ENCODE measurements around the gene PPP2R3B.
"Not testable (repeated sequence)": the region's sequence is repeated elsewhere in the genome, so short reads cannot be mapped to it uniquely, and the experiment has no call there.

Gene PPP2R3B

DNA sequence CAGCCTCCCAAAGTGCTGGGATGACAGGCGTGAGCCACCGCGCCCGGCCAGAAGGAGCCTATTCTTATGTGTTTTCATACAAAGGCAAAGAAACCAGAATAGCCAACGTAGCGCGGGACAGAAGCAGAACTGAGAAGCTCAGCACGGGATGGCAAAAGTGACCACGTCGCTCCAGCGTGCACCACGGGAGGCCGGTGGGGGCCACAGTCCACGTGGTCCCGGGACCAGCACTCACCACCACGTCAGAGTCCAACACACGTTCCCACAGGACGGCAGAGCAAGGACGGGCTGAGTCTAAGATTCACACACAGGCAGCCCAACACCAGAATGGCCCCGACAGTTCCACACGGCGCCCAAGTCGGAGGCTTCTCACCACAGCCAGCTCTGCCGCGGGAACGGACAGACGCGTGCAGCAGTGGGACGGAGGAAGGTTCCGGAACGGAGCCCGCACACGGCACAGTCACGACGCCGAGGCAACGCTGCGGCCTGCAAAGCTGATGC is 49.3 kb downstream of the PPP2R3B start:
- DNase-seq (ENCODE audit: low read depth): no peak

- no peak for DNase-seq (ENCODE audit: low read depth)
Measured at GRCh38 chrX:336227-336626, 50.5 kb downstream of the PPP2R3B start.

GRCh38 chrX:335758-336155 is 51.0 kb downstream of the PPP2R3B start:
- no peak for DNase-seq (ENCODE audit: low read depth)

GRCh38 chrX:334971-335757 is 51.5 kb downstream of the PPP2R3B start:
- no peak for DNase-seq (ENCODE audit: low read depth)

- DNase-seq (ENCODE audit: low read depth): no peak
Measured at GRCh38 chrX:334331-334891, 52.3 kb downstream of the PPP2R3B start.

DNA sequence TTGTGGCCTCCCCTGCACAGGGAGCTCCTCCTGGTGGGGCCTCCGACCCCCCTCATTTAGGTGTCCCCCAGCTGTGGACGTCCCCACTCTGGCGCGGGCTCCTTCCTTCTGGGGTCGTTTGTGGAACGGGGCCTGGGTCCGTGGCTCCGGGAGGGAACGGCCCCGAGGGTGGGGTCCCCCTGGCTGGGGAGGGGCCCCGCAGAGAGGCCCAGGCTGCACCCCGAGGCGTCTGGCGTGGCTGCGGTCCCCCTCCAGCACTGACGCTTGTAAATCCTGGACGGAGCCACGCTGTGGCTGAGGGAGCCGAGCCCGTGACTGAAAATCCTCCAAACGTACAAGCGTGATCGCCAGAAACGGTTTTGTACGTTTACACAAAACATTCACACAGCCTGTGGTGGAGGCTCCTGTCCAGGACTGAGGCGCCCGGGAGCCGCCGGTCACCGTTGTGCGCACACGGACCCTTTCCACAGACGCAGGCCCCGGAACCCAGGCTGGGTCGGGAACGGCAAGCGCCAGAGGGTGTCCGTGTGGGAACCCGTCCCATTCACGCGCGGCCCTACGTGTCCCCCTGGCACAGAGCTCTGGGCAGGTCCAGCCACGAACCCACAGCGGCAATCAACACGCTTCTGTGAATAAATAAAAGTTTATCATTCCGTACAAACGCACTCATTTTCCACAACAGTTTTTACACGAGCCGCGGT is 52.9 kb downstream of the PPP2R3B start:
- no peak for DNase-seq (ENCODE audit: low read depth)

GRCh38 chrX:332916-333610 is 53.6 kb downstream of the PPP2R3B start:
- DNase-seq (ENCODE audit: low read depth): no peak

DNA sequence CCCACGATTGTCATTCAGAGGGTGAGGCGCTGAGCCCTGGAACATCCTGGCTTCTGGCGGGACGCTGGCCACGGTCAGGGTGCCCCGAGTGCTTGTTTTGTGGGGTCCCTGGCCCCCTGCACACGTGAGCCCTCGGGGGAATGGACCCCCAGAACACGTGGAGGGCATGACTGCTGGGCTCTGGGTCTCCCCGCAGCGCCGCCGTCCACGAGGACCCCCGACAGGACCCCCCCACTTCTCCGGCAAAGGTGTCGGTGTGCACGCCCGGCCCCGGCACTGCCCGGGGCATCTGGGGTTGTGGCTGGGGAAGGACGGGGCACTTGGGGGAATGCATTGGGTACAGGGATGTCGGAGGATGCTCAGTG is 54.2 kb downstream of the PPP2R3B start:
- no peak for DNase-seq (ENCODE audit: low read depth)

DNA sequence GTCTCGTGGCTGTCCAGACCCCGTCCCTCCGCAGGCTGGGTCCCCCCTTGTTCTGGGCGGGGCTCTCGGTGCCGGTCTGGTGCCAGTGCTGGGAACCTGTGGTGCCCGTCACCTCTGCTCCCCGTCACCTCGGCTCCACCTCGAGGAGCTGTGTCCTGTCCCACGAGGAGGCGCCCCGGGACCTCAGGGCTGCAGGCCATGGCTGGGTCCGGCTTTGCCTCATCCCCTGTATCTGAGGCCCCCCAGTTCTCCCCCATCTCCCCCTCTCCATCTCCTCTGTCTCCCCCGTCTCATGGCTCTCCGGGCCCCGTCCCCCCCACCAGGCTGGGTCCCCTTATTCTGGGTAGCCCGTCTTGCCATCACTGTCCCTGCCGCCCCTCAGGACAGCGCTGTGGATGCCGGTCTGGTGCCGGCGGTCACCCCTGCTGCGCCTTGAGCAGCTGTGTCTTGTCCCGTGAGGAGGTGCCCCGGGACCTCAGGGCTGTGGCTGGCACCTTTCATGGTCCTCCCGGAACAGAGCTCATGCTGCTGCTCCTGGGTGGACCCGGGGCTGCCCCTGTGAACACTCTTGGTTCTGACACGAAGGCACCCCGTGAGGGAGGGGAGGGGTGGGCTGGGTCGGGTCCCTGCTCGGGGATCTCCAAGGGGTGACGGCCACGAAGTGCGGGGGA is 54.7 kb downstream of the PPP2R3B start:
- no peak for DNase-seq (ENCODE audit: low read depth)

GRCh38 chrX:331151-331824 is 55.4 kb downstream of the PPP2R3B start:
- no peak for DNase-seq (ENCODE audit: low read depth)

DNA sequence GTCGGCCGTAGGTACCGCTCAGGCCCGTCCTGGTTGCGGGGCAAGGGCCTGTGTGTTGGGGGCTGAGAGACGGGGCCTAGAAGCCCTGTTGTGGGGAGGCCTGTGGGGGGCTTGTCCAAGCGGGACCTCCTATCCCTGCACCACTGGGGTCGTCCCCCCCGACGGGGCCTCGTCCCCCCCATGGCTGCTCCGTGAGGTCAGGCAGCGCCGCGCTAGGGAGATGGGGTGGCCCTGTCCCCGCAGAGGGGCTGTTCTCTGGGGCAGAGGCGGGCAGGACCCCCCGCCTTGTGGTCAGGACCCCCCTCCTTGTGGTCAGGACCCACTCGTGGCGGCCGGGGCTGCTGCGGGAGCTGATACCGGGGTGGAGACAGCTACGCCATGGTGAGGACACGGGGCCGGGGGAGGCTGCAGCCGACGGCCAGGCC is 56.0 kb downstream of the PPP2R3B start:
- no peak for DNase-seq (ENCODE audit: low read depth)

DNA sequence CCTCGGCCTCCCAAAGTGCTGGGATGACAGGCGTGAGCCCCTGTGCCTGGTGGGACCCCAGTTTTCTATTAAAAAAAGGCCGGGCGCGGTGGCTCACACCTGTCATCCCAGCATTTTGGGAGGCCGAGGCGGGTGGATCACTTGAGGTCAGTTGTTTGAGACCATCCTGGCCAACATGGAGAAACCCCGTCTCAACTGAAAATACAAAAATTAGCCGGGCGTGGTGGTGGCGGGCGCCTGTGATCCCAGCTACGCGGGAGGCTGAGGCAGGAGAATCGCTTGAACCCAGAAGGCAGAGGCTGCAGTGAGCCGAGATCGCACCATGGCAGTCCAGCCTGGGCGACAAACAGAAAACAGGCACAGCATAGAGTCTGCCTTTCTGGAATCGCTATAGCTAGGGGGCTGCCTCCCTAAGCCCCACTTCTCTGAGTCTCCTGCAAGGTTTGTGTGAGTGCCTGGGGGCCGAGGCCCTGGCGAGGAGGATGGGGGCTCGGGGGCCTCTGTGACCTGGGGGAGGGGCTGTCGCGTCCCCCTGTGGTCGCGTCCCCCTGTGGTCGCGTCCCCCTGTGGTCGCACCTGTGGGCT is 56.5 kb downstream of the PPP2R3B start:
- DNase-seq (ENCODE audit: low read depth): not testable (repeated sequence)

GRCh38 chrX:329291-329910 is 57.3 kb downstream of the PPP2R3B start:
- DNase-seq (ENCODE audit: low read depth): no peak

GRCh38 chrX:327660-328126 is 59.0 kb downstream of the PPP2R3B start:
- no peak for DNase-seq (ENCODE audit: low read depth)

GRCh38 chrX:324664-325063 is 62.0 kb downstream of the PPP2R3B start:
- DNase-seq (ENCODE audit: low read depth): not testable (repeated sequence)

DNA sequence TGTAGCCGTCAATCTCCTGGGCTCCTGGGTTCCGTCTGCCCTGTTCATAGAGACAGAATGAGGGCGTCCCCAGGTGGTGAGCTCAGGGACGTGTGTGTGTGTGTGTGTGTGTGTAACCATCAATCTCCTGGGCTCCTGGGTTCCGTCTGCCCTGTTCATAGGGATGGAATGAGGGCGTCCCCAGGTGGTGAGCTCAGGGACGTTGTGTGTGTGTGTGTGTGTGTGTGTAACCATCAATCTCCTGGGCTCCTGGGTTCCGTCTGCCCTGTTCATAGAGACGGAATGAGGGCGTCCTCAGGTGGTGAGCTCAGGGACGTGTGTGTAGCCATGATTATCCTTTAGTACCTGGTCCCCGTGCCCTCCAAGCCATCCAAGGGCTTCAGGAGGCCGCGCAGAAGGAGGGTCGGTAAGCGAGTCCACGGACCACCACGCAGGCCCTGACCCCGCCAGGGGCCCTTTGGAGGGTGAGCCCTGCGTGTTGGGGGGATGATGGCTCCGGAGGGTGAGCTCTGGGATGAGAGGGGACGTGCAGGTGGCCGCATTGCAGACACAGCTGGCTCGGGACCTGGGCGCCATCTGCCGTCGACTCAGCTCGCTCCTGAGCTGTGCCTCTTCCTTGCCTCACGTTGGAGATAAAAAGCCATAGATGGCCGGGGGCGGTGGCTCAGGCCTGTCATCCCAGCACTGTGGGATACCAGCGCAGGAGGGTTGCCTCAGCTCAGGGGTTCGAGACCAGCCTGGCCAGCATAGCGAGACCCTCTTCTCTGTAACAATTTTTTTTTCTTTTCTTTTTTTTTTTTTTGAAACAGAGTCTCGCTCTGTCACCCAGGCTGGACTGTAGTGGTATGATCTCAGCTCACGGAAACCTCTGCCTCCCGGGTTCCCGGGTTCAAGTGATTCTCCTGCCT is 62.7 kb downstream of the PPP2R3B start:
- DNase-seq (ENCODE audit: low read depth): no peak

DNA sequence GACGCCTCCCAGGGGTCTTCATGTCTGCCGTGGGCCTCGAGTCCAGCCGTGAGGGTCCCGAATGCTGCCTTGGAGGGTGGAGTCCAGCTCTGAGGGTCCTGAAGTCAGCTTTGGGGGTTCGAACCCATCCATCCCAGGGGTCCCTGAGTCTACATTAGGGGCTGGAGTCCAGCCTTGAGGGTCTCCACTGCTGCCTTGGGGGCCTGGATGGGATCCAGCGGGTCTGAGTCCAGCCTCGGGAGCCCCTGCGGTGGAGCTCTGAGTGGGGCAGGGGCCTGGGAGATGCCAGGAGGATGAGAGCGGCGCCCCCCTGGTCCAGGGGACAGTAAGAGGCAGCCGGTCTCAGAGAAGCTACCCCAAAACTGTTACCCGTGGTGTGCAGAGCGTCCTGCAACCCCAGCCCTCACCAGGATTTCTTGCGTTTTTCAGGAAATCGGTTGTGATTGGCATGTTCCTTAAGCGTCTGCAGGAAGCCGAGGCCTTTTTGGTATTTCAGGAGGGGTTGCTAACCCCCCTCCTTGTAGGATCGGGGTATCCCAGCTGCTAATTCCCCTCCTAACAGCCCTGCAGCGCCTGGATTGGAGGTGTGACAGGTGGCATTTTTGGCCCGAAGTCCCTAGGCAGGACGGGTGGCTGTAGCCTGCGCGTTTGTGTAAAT is 66.5 kb downstream of the PPP2R3B start:
- no peak for DNase-seq (ENCODE audit: low read depth)

GRCh38 chrX:319579-320125 is 67.1 kb downstream of the PPP2R3B start:
- DNase-seq (ENCODE audit: low read depth): no peak
